Fibroblast of skin of back (primary cell): ENCODE measurements around the gene C19orf81.
A peak's percentile ranks its signal among the peaks of the same experiment; 100 is the strongest.

Experiments used
- DNase-seq: peaks from one replicate; pipeline ENCODE4 v3.0.0-alpha.2; 2013

The C19orf81 gene

DNA sequence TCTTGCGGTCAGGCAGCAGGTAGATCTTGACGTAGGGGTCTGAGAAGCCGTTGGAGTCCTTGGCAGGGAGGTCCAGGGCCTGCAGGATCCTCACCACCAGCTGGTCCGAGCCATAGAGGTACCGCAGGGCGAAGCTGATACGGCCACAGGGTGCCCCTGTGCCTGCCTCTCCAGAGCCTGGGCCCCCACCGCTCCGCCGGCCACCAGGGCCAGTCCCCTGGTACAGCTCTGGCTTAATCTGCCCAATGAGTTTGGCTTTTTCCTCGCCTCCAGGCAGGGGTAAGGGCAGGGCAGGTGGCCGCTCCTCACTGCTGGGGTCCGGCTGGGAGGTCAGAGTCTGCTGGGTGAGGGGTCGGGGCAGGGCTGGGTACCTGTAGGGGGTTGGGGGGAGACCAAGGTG lies 19.4 kb upstream of the C19orf81 start:
- no peak for DNase-seq

DNA sequence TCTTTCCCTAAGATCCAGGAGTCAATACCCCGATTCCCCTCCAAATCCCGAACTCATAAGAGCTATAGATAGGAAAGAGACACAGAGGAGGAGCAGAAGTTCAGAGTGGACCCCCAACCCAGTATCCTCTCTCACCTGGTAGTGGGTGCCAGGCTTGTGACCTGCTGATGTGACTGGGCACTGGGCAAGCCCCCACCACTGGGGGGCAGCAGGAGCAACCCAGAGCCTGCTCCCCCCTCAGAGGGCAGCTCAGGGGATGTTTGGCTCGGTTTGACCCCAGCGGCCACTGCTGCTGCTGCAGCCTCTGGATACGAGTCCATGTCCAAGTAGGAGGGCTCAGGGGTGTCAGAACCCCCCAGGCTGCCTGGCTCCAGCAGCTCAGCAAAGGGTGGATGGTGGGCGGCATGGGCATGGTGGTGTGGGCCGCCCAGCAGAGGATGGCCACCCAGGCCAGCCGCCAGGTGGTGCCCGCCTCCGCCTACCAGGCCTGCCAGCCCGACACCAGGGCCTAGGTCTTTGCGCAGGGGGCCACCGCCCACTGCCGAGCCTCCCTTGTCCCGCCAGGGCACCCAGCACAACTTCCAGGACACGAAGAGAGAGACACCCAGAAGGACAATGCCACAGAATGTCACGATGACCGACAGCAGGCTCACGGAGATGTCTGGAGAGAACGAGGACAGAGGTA lies 17.0 kb upstream of the C19orf81 start:
- no peak for DNase-seq

DNA sequence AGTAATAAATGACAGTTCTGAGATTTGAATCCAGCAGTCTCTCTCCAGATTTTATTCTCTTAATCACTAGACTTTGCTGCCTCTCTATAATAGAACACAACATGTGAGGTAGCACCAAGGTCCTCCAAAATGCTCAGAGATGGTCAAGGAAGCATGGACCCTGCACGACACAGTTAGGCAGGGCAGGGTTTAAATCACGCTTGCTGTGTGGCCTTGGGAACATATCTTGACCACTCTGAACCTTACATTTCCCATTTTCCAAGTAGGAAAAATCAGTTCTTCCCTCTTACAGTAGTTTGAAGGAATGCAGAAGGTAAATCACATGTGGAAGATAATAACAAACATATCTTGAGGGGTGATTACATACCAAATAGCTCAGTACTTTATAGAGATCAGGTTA lies 15.9 kb upstream of the C19orf81 start:
- DNase-seq = no peak

DNA sequence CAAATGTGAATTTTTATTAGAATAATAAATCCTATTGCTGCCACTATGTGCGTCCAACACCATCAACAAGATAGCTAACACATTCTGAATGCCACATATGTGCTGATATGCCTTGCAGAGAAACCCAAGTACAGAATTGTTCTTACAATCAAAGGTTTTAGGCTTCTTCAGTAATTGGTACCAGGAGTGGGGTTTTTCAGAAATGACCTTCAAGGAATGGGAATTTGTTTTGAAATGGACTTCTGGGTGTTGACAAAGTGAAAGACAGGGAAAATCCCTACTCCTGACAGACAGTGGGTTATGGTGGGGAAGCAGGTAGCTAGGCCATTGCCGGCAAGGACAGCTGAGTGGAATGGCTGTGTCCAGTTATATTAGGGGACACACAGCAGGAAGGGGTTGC lies 15.3 kb upstream of the C19orf81 start:
- no peak for DNase-seq

DNA sequence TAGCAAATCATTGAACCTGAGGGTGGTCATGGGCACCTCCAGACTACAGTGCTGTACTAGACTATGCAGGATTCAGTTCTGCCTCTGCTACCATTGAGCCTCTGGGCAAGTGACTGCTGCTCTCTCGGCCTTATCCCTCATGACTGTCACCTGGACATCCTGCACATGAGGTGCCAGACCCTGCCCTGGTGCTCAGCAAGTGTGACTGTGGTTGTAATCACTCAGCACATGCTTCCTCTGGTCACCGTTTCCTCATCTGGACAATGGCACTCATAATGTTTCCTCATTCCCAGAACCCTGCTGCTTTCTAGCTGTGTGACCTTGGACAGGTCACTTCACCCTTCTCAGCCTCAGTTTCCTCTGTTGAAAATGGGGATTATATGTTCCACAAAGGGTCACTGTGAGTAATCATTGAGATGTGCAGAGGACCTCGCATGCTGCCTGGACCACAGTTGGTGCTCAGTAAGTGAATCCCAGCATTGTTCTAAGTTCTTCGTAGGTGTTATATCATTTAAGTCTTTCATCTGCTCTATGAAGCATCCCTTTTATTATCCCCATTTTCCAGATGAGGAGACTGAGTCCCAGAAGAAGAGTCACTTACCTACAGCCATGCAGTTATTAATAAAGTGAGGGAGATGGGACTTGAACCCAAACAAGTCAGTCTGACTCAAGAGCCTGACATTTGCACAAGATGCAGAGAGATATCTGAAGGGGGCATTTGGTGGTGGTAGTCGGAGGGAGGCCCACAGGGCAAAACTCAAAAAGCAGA lies 12.7 kb upstream of the C19orf81 start:
- no peak for DNase-seq

DNA sequence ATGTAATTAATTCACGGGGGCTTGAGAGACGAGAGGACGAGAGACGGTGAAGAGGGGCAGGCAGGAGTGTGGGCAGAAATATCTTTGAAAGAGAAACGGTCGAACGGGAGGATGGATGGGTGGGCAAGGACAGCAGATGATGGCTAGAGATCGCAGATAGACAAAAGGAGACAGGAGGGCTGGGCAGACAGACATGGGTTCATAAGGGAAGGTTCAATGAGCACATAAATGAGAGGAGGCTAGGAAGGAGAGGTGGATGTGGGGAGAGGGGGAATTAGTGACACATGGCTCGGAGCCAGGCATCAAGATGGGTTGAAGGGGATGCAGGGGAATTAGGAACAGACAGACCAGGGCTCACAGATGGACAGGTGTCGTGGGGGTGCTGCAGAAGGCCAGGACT lies 10.6 kb upstream of the C19orf81 start:
- no peak for DNase-seq

DNA sequence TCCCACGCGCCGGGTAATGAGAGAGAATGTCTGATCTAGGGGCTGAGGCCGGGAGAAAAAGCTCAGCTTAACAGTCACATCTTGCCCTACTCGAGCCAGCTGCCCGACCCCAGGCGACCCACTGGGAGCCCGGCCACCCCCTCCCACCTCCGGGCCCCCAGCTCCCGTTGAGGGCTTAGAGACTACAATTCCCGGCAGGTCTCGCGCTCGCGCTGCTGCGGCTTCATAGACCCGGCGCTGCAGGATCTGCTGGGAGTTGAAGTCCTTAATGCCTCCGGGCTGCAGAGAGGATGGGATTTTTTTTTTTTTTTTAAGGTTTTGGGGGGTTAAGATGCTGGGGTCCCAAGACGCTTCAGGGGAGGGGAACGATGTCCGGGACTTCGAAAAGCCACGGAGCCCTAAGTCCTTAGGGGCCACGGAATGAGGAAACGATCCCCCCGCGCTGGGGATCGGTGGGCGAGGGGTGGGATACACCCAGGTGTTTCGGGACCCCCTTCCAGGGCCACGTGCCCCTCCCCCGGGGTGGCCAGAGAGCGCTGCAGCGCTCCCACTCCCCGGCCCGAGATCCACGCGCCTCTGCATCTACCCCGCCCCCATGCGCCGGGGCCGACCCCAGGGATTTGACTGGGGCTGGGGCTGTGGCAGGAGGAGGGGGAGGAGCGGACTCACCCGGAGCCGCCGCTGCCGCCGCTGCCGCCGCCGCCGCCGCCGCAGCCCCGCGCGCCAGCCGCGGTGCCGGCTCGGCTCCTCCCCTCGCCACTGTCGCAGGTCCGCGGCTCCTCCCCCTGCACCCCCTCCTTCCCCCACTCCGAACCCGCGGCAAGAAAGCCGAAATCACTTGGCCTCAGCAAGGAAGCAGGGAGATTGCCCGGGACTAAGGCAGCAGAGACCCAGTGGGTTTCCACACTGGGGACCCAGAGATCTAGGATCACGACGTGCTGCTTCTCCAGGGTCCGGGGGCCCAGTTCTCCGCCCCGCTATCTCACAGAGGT lies 9.8 kb upstream of the C19orf81 start, which contains the start of gene SYT3:
Gene SYT3 (minus strand): TSS at position 761 of the 992 bp plus-strand sequence. CDS start 2,470 bp downstream, outside the sequence.
- peak; percentile 30 for DNase-seq

DNA sequence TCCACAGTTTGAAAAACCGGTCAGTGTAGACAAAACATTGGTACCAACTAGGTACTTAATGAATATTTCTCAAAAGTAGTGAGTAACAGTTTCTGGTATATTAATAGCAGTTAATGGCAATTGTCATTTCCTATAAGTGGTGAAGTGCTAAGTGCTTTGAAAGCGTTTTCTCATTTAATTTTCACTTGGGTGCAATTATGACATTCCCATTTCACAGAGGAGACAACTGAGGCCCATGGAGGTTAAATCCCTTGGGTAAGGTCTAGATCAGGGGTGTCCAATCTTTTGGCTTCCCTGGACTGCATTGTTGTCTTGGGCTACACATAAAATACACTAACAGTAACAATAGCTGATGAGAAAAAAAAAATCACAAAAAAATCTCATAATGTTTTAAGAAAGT lies 8.9 kb upstream of the C19orf81 start:
- DNase-seq = no peak

DNA sequence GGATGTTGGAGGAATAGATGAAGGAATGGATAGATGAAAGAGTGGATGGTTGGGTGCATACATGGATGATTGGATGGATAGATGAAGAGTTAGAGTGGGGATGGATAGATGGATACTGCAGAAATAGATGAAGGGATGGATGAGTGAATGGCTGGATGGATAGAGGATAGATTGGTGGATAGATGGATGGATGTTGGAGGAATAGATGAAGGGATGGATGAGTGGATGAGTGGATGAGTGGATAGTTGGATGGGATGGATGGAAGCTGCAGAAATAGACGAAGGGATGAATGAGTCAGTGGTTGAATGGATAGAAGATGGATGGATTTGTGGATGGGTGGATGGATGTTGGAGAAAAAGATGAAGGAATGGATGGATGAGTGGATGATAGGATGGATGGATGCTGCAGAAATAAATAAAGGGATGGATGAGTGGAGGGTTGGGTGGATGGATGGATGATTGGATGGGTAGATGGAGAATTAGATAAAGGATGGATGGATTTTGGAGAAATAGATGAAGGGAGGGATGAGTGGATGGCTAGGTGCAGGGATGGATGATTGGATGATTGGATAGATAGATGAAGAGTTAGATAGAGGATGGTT lies 4.8 kb upstream of the C19orf81 start:
- DNase-seq = no peak

DNA sequence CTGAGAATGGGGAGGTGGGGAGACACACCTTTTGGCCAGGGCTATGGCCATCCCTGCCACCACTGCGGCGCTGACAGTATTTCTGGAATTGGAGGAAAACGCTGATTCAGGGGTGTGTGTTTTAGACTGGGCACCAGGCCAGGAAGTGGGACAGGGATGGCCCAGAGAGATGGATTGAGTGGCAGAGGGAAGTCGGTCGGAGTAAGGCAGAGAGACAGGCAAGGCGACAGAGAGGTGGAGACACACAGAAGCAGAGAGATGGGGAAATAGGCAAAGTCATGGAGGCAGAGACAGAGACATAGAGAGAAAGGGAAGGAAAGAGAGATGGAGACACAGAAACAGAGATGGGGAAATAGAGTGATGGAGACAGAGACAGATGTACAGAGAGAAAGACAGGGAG lies 4.1 kb upstream of the C19orf81 start:
- no peak for DNase-seq

DNA sequence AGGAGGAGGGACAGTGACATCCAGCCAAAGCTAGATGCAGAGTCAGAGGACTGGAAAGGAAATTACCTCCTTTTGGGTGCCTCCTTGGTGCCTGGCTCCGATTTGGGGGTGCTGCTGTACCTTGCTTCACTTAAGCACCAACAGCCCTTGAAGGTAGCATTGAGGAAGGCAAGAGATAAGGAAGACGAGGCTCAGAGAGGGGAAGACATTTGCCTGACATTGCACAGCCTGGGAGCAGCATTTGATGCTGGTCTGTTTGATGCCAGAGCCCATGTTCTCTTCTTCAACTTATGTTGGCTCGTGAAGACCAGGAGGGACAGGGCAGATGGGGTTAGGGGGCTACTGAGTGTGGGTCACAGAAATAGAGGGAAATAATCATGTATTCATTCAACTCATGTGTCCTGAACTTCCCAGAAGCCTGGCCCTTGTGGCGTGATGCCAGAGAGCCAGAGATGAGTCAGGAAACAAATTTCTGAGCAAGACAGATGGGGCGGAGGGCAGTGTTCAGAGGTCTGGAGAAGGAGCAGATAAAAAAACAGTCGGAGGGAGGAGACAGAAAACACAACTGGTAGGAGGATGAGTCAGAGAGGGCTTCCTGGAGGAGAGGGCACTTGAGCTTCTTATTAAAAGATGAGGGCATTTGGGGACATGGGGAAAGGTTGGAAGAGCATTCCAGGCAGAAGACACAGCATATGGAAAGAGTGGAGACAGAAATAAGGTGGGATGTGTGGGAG lies 3.0 kb upstream of the C19orf81 start:
- peak; percentile 77 for DNase-seq

DNA sequence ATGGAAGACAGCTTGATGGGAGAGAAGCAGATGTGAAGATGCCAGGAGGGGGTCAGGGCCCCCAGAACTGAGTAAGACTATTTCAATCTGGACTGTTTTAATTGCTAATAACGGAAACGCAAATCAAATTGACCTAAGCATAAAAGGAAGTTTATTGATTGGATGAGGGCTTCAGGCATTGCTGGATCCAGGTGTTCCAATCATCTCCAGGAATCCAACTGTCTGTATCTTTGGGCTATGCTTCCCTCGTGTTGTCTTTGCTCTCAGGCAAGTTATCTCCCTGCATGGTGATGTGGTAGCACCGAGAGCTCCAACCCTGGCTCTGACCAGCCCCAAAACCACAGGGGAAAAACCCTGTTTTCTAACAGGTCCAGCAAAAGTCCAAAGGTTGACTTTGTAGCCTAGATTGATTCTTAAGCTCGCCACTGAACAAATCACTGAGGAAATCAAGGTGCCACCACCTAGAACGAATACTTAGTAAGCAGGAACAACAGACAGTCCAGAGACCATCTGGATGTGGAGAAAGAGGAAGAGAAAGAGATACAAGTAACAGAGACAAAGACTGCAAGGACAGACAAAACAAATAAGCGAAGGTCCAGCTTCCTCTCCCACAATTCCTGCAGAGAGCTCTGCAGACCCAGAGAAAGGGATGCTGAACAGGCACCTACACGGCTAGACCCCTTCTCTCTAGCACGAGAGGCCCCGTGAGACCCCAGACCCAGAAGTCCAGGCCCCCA lies 1.2 kb upstream of the C19orf81 start:
- DNase-seq = no peak

DNA sequence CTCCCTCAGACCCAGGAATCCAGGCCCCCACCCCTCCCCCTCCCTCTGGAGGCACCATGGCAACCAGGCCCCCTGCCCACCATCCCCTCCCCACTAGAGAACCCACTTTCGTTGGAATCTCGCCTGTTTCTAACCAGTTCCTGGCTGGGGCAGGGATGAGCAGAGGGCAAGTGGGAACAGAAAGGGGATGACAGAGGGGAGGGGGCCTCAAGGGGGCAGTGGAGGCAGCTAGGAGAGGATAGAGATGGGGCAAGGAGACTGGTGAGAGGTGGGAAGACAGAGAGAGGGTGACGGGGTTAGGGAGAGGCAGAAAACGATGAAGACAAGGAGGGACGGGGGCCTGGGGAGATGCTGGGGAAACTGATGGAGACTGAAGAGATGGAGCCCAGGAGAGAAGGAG lies 586 bp upstream of the C19orf81 start:
- DNase-seq = no peak

DNA sequence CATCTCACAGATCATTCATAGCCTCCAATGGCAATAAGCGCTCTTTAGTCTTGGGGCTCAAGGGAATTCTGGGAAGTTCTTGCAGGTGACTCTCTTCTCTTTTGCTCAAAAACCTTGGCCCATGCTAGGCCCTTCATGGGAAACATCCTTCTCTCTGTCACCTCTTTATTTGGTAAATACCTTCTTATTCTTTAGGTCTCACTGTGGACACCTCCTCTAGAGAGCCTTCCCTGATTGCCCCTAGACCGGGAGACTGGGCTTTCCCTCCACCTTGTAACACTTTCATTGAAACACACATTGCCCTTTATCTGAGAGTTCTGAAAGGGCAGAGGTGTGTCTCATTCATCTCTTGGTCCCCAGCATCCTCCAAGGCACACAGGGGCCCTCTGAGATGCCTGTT lies 1.9 kb downstream of the C19orf81 start:
- DNase-seq = no peak

DNA sequence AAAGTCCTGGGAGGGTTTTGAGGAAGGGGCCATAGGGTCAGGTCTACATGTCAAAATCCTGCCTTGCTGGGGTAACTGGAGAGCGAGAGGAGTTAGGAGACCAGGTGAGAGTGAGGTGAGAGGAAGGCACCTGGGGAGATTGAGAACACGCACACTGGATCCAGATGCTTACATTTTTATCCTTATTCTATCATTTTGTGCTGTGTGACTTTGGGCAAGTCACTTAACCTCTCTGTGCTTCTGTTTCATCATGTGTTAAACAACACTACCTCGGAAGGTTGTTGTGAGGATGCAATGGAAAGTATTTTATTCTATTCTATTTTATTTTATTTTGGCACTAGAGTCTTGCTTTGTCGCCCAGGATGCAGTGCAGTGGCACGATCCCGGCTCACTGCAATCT lies 3.5 kb downstream of the C19orf81 start:
- DNase-seq = no peak

DNA sequence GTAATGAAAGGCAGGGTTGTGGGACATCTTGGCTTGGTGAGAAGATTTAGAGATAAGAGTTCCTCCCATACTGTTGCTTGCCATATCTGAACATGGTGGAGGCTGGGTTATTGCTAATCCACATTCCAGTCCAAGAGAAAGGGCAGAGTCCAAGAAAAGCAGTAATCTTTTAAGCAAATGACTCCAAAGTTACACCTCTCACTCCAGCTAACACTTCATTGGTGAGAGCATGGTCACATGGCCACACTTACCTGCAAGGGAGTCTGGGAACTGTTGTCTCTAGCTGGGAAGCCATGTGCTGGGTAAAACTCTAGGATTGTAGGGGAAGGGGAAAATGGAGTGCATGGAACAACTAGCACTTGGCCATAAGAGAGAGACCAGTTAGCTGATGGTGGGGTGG lies 5.6 kb downstream of the C19orf81 start:
- no peak for DNase-seq

DNA sequence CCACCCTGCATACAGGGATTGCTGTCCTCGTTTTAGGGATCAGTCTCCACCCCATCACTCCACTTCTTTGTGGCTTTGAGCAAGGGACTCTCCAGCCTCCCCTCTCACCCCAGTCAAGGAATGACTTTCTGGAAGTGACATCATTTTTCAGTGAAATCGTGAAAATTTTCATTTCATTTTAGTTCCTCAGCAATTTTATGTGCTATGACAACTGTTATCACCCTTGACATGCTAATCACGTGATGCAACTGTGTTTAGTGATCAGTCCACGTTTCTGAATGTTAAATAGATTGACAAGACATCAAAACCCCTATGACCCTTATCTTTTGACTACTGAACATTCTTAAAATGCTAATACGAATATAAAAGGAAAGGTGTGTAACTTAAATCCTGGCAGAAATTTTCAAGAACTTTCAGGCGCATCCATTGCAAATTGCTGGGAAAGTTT lies 8.0 kb downstream of the C19orf81 start:
- DNase-seq = no peak

DNA sequence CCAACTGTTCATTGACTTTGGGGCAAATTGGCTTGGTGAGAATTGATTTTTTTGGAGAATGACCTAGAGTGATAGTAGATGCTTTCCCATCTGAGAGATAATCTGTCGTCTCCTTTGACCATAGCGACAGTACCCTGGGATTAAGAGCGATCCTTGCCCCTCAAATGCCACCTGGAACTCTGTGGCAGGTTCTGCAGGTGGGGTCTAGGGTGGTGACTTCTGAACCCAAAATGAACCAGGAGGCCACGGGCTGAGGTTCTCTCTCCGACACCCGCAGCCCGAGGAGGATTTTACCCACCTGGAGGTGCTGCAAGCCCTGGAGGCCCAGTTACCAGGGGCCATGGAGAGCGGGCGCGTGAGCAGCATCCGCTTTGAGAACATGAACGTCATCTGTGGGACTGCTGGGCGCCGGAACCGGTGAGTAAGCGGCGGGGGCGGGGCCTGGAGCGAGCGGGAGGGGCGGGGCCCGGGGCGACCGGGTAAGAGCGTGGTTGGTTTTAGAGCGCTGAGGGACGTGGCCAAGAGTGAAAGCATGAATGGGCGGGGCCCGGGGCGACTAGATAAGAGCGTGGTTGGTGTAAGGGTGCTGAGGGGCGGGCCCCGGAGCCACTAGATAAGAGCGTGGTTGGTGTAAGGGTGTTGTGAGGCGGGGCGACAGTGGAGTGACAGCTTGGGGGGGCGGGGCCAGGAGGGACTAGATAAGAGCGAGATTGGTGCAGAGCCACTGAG lies 8.6 kb downstream of the C19orf81 start:
- DNase-seq = peak; percentile 97

DNA sequence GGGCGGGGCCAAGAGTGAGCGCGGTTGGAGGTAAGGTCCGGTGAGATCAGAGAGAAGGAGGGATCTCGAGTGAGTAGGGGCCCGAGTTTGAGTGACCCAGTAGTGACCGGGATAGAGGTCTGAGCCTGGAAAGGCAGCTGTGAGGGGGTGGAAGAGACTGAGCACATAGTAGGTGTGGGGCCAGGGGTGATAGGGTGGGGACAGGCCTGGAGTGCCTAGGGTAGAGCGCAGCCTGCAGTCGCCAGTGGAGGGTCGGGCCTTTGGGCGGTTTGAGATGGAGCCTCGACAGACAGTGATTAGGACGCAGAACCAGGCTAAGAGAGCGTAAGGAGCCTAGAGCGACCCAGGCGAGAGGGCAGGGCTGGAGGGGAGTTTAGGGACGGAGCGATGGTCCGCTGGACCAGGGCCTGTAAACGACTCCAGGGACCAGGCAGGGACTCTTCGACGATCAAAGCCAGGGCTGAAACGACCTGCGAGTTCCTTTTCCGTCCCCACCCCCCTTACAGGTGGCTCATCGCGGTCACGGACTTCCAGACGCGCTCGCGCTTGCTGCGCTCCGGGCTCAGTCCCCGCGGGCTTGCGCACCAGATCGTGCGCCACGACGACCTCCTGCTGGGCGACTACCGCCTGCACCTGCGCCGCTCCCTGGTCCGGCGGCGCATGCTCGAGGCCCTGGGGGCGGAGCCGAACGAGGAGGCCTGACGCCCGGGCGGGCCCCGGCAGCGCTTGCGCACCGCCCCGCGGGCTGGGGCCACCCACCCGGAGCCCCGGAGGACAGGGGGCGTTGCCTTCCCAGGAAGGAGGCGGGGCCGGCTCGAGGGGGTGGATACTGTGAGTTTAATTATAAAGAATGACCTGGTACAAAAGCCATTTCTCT lies 9.4 kb downstream of the C19orf81 start:
- peak; percentile 61 for DNase-seq
